HL-60 (cell line): ENCODE measurements around the gene MT1H.

Experiments
- CTCF ChIP-seq: IDR thresholded peaks from one replicate; pipeline ENCODE4 v1.5.1; 2011; ENCODE audit warnings: low read length, control low read depth, inconsistent platforms; ENCODE audit not compliant: insufficient read depth
- GABPA ChIP-seq: IDR thresholded peaks from 2 replicates; pipeline ENCODE4 v1.6.1; 2012; ENCODE audit warnings: low read depth
- POLR2AphosphoS5 ChIP-seq: IDR thresholded peaks from 2 replicates; pipeline ENCODE4 v1.6.1; 2012; ENCODE audit warnings: low read depth

DNA sequence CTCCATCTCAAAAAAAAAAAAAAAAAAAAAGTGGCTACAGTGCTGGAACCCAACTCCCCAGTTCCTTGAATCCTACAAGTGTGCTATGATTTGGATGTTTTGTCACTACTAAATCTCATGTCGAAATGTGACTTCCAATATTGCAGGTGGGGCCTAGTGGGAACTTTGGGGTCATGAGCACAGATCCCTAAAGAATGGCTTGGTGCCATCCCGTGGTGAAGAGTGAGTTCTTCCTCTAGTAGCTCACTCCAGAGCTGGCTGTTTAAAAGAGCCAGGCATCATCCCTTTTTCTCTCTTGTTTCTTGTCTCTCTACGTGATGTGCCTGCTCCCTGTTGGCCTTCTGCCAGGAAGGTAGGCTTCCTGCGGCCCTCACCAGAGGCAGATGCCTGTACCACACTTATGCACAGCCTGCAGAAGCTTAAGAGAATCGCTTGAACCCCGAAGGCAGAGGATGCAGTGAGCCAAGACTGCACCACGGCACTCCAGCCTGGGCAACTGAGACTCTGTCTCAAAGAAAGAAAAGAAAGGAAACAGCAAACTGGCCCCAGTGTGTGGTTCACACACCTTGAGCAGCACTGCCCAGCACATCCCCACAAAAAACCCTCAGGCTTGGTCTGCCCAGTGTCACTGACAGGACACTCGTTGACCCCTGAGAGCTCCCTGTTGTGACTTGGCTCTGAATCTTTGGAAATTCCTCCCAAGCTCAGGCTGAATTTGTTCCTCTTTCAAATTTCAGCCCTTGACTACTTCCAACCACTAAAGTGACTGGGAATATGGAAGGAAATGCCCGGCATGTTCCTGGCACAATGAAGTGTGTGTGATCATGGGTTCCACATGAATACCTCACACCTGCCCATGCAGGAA lies 40.9 kb upstream of the MT1H start:
- TF ChIP-seq CTCF (no peak), POLR2AphosphoS5 (no peak), GABPA (no peak)
